Activated CD4-positive, alpha-beta memory T cell treated with anti-CD3 and anti-CD28 coated beads for 36 hours (primary cell): ENCODE results near the gene ATF3. TPM values are rescaled to one million over a fixed set of nuclear protein-coding genes. Genes with fewer than 3 reads are reported as not detected.

Source experiments
- CTCF ChIA-PET: fragments of 350-600 bp; sonication (Branson Sonifier 250); formaldehyde crosslinking; loops from one replicate; lab custom pipeline; 2021; ENCODE audit warnings: antibody characterized with exemption, inconsistent platforms; lab: Charles Lee
- POLR2A ChIA-PET: fragments of 350-600 bp; sonication (Branson Sonifier 250); formaldehyde crosslinking; loops from one replicate; lab custom pipeline; 2021; ENCODE audit warnings: antibody characterized with exemption; lab: Charles Lee
- DNase-seq: peaks from one replicate; pipeline ENCODE4 v3.0.0-alpha.2; 2020
- H3K27ac Mint-ChIP-seq: one replicate; pipeline ENCODE4 v1.8.0; 2021; ENCODE audit warnings: mixed read lengths
- H3K27me3 Mint-ChIP-seq: one replicate; pipeline ENCODE4 v1.8.0; 2021; ENCODE audit warnings: mixed read lengths
- H3K36me3 Mint-ChIP-seq: one replicate; pipeline ENCODE4 v1.8.0; 2021; ENCODE audit warnings: mixed read lengths
- H3K4me1 Mint-ChIP-seq: one replicate; pipeline ENCODE4 v1.8.0; 2021; ENCODE audit warnings: low read depth, mixed read lengths
- H3K4me3 Mint-ChIP-seq: one replicate; pipeline ENCODE4 v1.8.0; 2021; ENCODE audit warnings: mild to moderate bottlenecking, mixed read lengths
- H3K9me3 Mint-ChIP-seq: one replicate; pipeline ENCODE4 v1.8.0; 2021; ENCODE audit warnings: mixed read lengths
- intact Hi-C: fragments of 100-400 bp; cut with micrococcal nuclease; formaldehyde crosslinking; loops from one replicate; pipeline ENCODE4 v1.15.1; 2023
- total RNA-seq, 2 experiments: library from RNA; stranded (reverse); gene quantifications; one replicate each; pipeline ENCODE4 v1.2.3, GENCODE V29; 2021

Gene ATF3
- total RNA-seq: 10 to 100 TPM; 49.7 to 51.5 TPM

GRCh38 chr1:212608392-212608958, at the start of gene ATF3:
TSS of gene ATF3 (plus strand) at chr1:212608761. CDS start at chr1:212615022, 6,261 bp downstream.
- peaks cover 53% of the 10 kb centered on the region for H3K4me1 Mint-ChIP-seq
- POLR2A ChIA-PET: interaction anchor here (0.6 to 2.1 kb wide), 27 partner anchors 9 to 394 kb away, joined by 3 to 34 read pairs (median 3); partner anchors contain the start of genes BATF3, NENF, NSL1 and TATDN3
- H3K9me3 Mint-ChIP-seq: no peaks in the 10 kb centered on the region
- H3K36me3 Mint-ChIP-seq: peaks cover 33% of the 10 kb centered on the region
- H3K27me3 Mint-ChIP-seq: peaks cover 36% of the 10 kb centered on the region
- H3K27ac Mint-ChIP-seq: peak within 1 kb of the TSS; percentile 90
- CTCF ChIA-PET: interaction anchor here (0.7 to 3.5 kb wide), 6 partner anchors 10 to 573 kb away, joined by 5 to 21 read pairs (median 7); partner anchors contain the start of genes DTL and INTS7
- peak within 1 kb of the TSS; percentile 91 for H3K4me3 Mint-ChIP-seq
- intact Hi-C loops: loop anchor here (1.0 to 10.0 kb wide), 9 partner anchors 12 to 574 kb away; partner anchors contain the start of genes BATF3, DTL, INTS7 and NSL1
- peak; percentile 97 for DNase-seq

- Mint-ChIP-seq H3K27ac (peak overlapping the region; percentile 45), H3K36me3 (no peaks in the 10 kb centered on the region)
Observed at GRCh38 chr1:212559929-212560328, 48.6 kb upstream of the ATF3 start.

GRCh38 chr1:212560933-212561460, 47.6 kb upstream of the ATF3 start:
- no peak for DNase-seq
- Mint-ChIP-seq H3K36me3 (no peaks in the 10 kb centered on the region), H3K27me3 (peaks cover 6% of the 10 kb centered on the region), H3K9me3 (peaks cover 4% of the 10 kb centered on the region), H3K4me3 (no peak overlapping the region), H3K4me1 (peaks cover 26% of the 10 kb centered on the region), H3K27ac (no peak overlapping the region)
- CTCF ChIA-PET: no interaction called here
- POLR2A ChIA-PET: no interaction called here
- intact Hi-C loops: no loop called here

More at GRCh38 chr1:212559929-212560328, 48.6 kb upstream of the ATF3 start:
- peaks cover 4% of the 10 kb centered on the region for H3K9me3 Mint-ChIP-seq
- intact Hi-C loops: loop anchor here (1.0 to 5.0 kb wide), 4 partner anchors 7 to 523 kb away; partner anchors contain the start of genes ATF3, DTL and INTS7
- peaks cover 6% of the 10 kb centered on the region for H3K27me3 Mint-ChIP-seq
- POLR2A ChIA-PET: no interaction called here
- no peak for DNase-seq
- peaks cover 15% of the 10 kb centered on the region for H3K4me1 Mint-ChIP-seq
- CTCF ChIA-PET: interaction anchor here (1.9 kb wide), 1 partner anchor 105 kb away, joined by 6 read pairs; no protein-coding TSS in a partner anchor
- H3K4me3 Mint-ChIP-seq: no peak overlapping the region

- no peak overlapping the region for H3K4me3 Mint-ChIP-seq
- POLR2A ChIA-PET: no interaction called here
- peaks cover 4% of the 10 kb centered on the region for H3K9me3 Mint-ChIP-seq
- H3K27me3 Mint-ChIP-seq: peaks cover 6% of the 10 kb centered on the region
- intact Hi-C loops: no loop called here
- H3K36me3 Mint-ChIP-seq: no peaks in the 10 kb centered on the region
- peaks cover 31% of the 10 kb centered on the region for H3K4me1 Mint-ChIP-seq
- CTCF ChIA-PET: no interaction called here
- no peak overlapping the region for H3K27ac Mint-ChIP-seq
- no peak for DNase-seq
Observed at GRCh38 chr1:212561501-212561931, 47.0 kb upstream of the ATF3 start.

- no peaks in the 10 kb centered on the region for H3K36me3 Mint-ChIP-seq
- H3K4me1 Mint-ChIP-seq: peaks cover 42% of the 10 kb centered on the region
- H3K27me3 Mint-ChIP-seq: peaks cover 5% of the 10 kb centered on the region
- CTCF ChIA-PET: no interaction called here
- no peak overlapping the region for H3K27ac Mint-ChIP-seq
- POLR2A ChIA-PET: no interaction called here
- H3K4me3 Mint-ChIP-seq: no peak overlapping the region
- no peak for DNase-seq
- intact Hi-C loops: no loop called here
- H3K9me3 Mint-ChIP-seq: peaks cover 4% of the 10 kb centered on the region
Observed at GRCh38 chr1:212562771-212563170, 45.8 kb upstream of the ATF3 start.

- H3K4me3 Mint-ChIP-seq: no peak overlapping the region
- no peak overlapping the region for H3K27ac Mint-ChIP-seq
- DNase-seq: no peak
- H3K36me3 Mint-ChIP-seq: no peaks in the 10 kb centered on the region
- ChIA-PET CTCF (no interaction called here), POLR2A (no interaction called here)
- H3K4me1 Mint-ChIP-seq: peaks cover 33% of the 10 kb centered on the region
- intact Hi-C loops: loop anchor here (5.0 kb wide), 1 partner anchor 217 kb away; no protein-coding TSS in a partner anchor
- H3K9me3 Mint-ChIP-seq: peaks cover 4% of the 10 kb centered on the region
- peaks cover 2% of the 10 kb centered on the region for H3K27me3 Mint-ChIP-seq
Observed at GRCh38 chr1:212565079-212565478, 43.5 kb upstream of the ATF3 start.

- POLR2A ChIA-PET: interaction anchor here (1.3 to 2.4 kb wide), 3 partner anchors 35 to 44 kb away, joined by 3 to 21 read pairs (median 10); partner anchors contain the start of gene ATF3
- peaks cover 33% of the 10 kb centered on the region for H3K4me1 Mint-ChIP-seq
- intact Hi-C loops: loop anchor here (2.0 to 5.0 kb wide), 3 partner anchors 89 to 217 kb away; no protein-coding TSS in a partner anchor
Observed at GRCh38 chr1:212565571-212566305, 42.8 kb upstream of the ATF3 start.

GRCh38 chr1:212566522-212567479, 41.8 kb upstream of the ATF3 start:
- intact Hi-C loops: loop anchor here (1.0 to 5.0 kb wide), 6 partner anchors 8 to 216 kb away; partner anchors contain the start of gene ATF3
- peak overlapping the region; percentile 73 for H3K4me3 Mint-ChIP-seq
- peak overlapping the region; percentile 82 for H3K27ac Mint-ChIP-seq
- ChIA-PET CTCF (interaction anchor here (0.5 to 1.7 kb wide), 11 partner anchors 30 to 241 kb away, joined by 3 to 8 read pairs (median 3); partner anchors contain the start of gene BATF3), POLR2A (interaction anchor here (0.7 to 2.4 kb wide), 13 partner anchors 8 to 436 kb away, joined by 3 to 21 read pairs (median 4); partner anchors contain the start of gene ATF3)
- H3K36me3 Mint-ChIP-seq: no peaks in the 10 kb centered on the region
- H3K27me3 Mint-ChIP-seq: peaks cover 2% of the 10 kb centered on the region
- DNase-seq: peak; percentile 79
- H3K9me3 Mint-ChIP-seq: peaks cover 4% of the 10 kb centered on the region
- H3K4me1 Mint-ChIP-seq: peaks cover 33% of the 10 kb centered on the region

More at GRCh38 chr1:212565571-212566305, 42.8 kb upstream of the ATF3 start:
- CTCF ChIA-PET: interaction anchor here (1.6 kb wide), 1 partner anchor 99 kb away, joined by 6 read pairs; no protein-coding TSS in a partner anchor
- H3K27ac Mint-ChIP-seq: peak overlapping the region; percentile 82
- peaks cover 4% of the 10 kb centered on the region for H3K9me3 Mint-ChIP-seq
- H3K27me3 Mint-ChIP-seq: peaks cover 2% of the 10 kb centered on the region
- no peaks in the 10 kb centered on the region for H3K36me3 Mint-ChIP-seq
- peak overlapping the region; percentile 73 for H3K4me3 Mint-ChIP-seq
- DNase-seq: no peak

GRCh38 chr1:212567638-212568037, 40.9 kb upstream of the ATF3 start:
- no peak overlapping the region for H3K27ac Mint-ChIP-seq
- H3K4me3 Mint-ChIP-seq: no peak overlapping the region
- intact Hi-C loops: loop anchor here (1.0 to 5.0 kb wide), 6 partner anchors 8 to 215 kb away; partner anchors contain the start of gene ATF3
- H3K27me3 Mint-ChIP-seq: peaks cover 3% of the 10 kb centered on the region
- CTCF ChIA-PET: interaction anchor here (0.5 to 1.7 kb wide), 12 partner anchors 19 to 240 kb away, joined by 3 to 8 read pairs (median 3); partner anchors contain the start of gene BATF3
- peaks cover 4% of the 10 kb centered on the region for H3K9me3 Mint-ChIP-seq
- H3K36me3 Mint-ChIP-seq: no peaks in the 10 kb centered on the region
- DNase-seq: no peak
- peaks cover 33% of the 10 kb centered on the region for H3K4me1 Mint-ChIP-seq
- POLR2A ChIA-PET: interaction anchor here (0.7 to 2.4 kb wide), 11 partner anchors 9 to 435 kb away, joined by 3 to 21 read pairs (median 4); partner anchors contain the start of gene ATF3

- Mint-ChIP-seq H3K9me3 (no peaks in the 10 kb centered on the region), H3K36me3 (no peaks in the 10 kb centered on the region), H3K4me1 (peaks cover 33% of the 10 kb centered on the region), H3K4me3 (no peak overlapping the region), H3K27ac (no peak overlapping the region), H3K27me3 (peaks cover 3% of the 10 kb centered on the region)
- ChIA-PET CTCF (no interaction called here), POLR2A (no interaction called here)
- DNase-seq: no peak
- intact Hi-C loops: loop anchor here (5.0 kb wide), 1 partner anchor 213 kb away; no protein-coding TSS in a partner anchor
Observed at GRCh38 chr1:212568978-212569537, 39.5 kb upstream of the ATF3 start.
